Fibroblast of skin of scalp (primary cell): ENCODE results near the gene PPP1R1B. TPM values are rescaled to one million over a fixed set of nuclear protein-coding genes. Genes with fewer than 3 reads are reported as not detected.
"Not testable (repeated sequence)": the region's sequence is repeated elsewhere in the genome, so short reads cannot be mapped to it uniquely, and the experiment has no call there.

Source experiments
- DNase-seq: peaks from one replicate; pipeline ENCODE4 v3.0.0-alpha.2; 2013
- polyA plus RNA-seq, 2 experiments: library from polyadenylated mRNA; unstranded; fragments of 120-200 nt; gene quantifications; one replicate each; pipeline ENCODE4 v1.2.1, GENCODE V29; 2013; ENCODE audit not compliant: insufficient read length in 2 of 2

The PPP1R1B gene
- 0.20 TPM for polyA plus RNA-seq (2013, experiment 1 of 2; ENCODE audit: insufficient read length)
- polyA plus RNA-seq (2013, experiment 2 of 2; ENCODE audit: insufficient read length): 0.46 TPM

- no peak for DNase-seq
Observed at GRCh38 chr17:39626171-39627046, at the start of gene PPP1R1B. PPP1R1B (plus strand) TSS chr17:39626952; CDS start chr17:39627393, 441 bp downstream.

- no peak for DNase-seq
Observed at GRCh38 chr17:39578272-39578671, 48.5 kb upstream of the PPP1R1B start.

- DNase-seq: no peak
Observed at GRCh38 chr17:39579318-39580081, 47.3 kb upstream of the PPP1R1B start.

- no peak for DNase-seq
Observed at GRCh38 chr17:39580082-39580468, 46.7 kb upstream of the PPP1R1B start.

GRCh38 chr17:39581071-39581758 lies 45.5 kb upstream of the PPP1R1B start:
- DNase-seq: no peak

- no peak for DNase-seq
Observed at GRCh38 chr17:39581759-39582085, 45.0 kb upstream of the PPP1R1B start.

GRCh38 chr17:39582658-39583057 lies 44.1 kb upstream of the PPP1R1B start:
- DNase-seq: no peak

- DNase-seq: not testable (repeated sequence)
Observed at GRCh38 chr17:39590180-39590579, 36.6 kb upstream of the PPP1R1B start.

- DNase-seq: peak; percentile 45
Observed at GRCh38 chr17:39591958-39592954, 34.5 kb upstream of the PPP1R1B start.

- no peak for DNase-seq
Observed at GRCh38 chr17:39593371-39593770, 33.4 kb upstream of the PPP1R1B start.

- DNase-seq: no peak
Observed at GRCh38 chr17:39595294-39595693, 31.5 kb upstream of the PPP1R1B start.

GRCh38 chr17:39595928-39596510 lies 30.7 kb upstream of the PPP1R1B start:
- DNase-seq: no peak

- DNase-seq: no peak
Observed at GRCh38 chr17:39596543-39597267, 30.0 kb upstream of the PPP1R1B start.

GRCh38 chr17:39597372-39598046 lies 29.2 kb upstream of the PPP1R1B start:
- DNase-seq: no peak

GRCh38 chr17:39598047-39598481 lies 28.7 kb upstream of the PPP1R1B start:
- DNase-seq: no peak

GRCh38 chr17:39598630-39599003 lies 28.1 kb upstream of the PPP1R1B start:
- DNase-seq: no peak

GRCh38 chr17:39599004-39599664 lies 27.6 kb upstream of the PPP1R1B start:
- no peak for DNase-seq

- DNase-seq: no peak
Observed at GRCh38 chr17:39599665-39600231, 27.0 kb upstream of the PPP1R1B start.
